K562 (cell line): ENCODE results near the gene WASF2. TPM values are rescaled to one million over a fixed set of nuclear protein-coding genes. Genes with fewer than 3 reads are reported as not detected.

Source experiments
- FIP1L1 ChIP-seq: fragments of 200-400 bp; formaldehyde crosslinking; IDR thresholded peaks from 2 replicates; pipeline ENCODE4 v1.6.1; 2018; ENCODE audit warnings: mild to moderate bottlenecking, low read depth, low read length; ENCODE audit not compliant: poor library complexity, severe bottlenecking
- MCM3 ChIP-seq: fragments of 450-650 bp; IDR thresholded peaks from 2 replicates; pipeline ENCODE4 v1.6.1; 2016
- MTA3 ChIP-seq: fragments of 450-650 bp; formaldehyde crosslinking; IDR thresholded peaks from 2 replicates; pipeline ENCODE4 v1.6.1; 2017; ENCODE audit warnings: mild to moderate bottlenecking, borderline replicate concordance
- NFIX ChIP-seq: fragments of 250-450 bp; sonication (Bioruptor Pico); IDR thresholded peaks from 2 replicates; pipeline ENCODE4 v1.4.0; 2020; ENCODE audit warnings: low read depth, mild to moderate bottlenecking, moderate library complexity
- PHF8 ChIP-seq: fragments of 200-600 bp; sonication (generic); IDR thresholded peaks from 2 replicates; pipeline ENCODE4 v1.6.1; 2012; ENCODE audit warnings: mixed run types, mild to moderate bottlenecking, inconsistent platforms, low read length, moderate library complexity, borderline replicate concordance
- PRPF4 ChIP-seq: fragments of 200-400 bp; formaldehyde crosslinking; IDR thresholded peaks from one replicate; pipeline ENCODE4 v1.6.1; 2017; ENCODE audit warnings: low read length, low read depth, mild to moderate bottlenecking; ENCODE audit not compliant: insufficient read depth, poor library complexity, severe bottlenecking
- RAD21 ChIP-seq, 2 experiments: fragments of 250-450 bp in 1 of 2; fragments of 450-650 bp in 1 of 2; sonication (Bioruptor Pico) in 1 of 2; formaldehyde crosslinking in 1 of 2; IDR thresholded peaks in 1 of 2; conservative IDR thresholded peaks in 1 of 2; 2 replicates each; pipeline versions ENCODE4 v1.4.0 to v1.8.0; 2020 to 2022; ENCODE audit warnings: mild to moderate bottlenecking in 2 of 2, moderate library complexity in 1 of 2
- SP1 ChIP-seq: sonication (generic); formaldehyde crosslinking; IDR thresholded peaks from 2 replicates; pipeline ENCODE4 v1.8.1; 2022; ENCODE audit warnings: mild to moderate bottlenecking, missing genetic modification reagents
- SP2 ChIP-seq: IDR thresholded peaks from 2 replicates; pipeline ENCODE4 v1.6.1; 2011; ENCODE audit warnings: mild to moderate bottlenecking, low read depth, low read length, moderate library complexity; ENCODE audit not compliant: poor library complexity, severe bottlenecking; ENCODE audit errors: extremely low read depth
- ZNF23 ChIP-seq: fragments of 250-450 bp; sonication (Bioruptor Pico); IDR thresholded peaks from 2 replicates; pipeline ENCODE4 v1.4.0; 2020; ENCODE audit warnings: mild to moderate bottlenecking
- ZNF263 ChIP-seq: sonication (generic); formaldehyde crosslinking; IDR thresholded peaks from 2 replicates; pipeline ENCODE4 v1.8.0; 2022; ENCODE audit warnings: mild to moderate bottlenecking, missing genetic modification reagents, borderline replicate concordance
- ZNF668 ChIP-seq: fragments of 250-450 bp; sonication (Bioruptor Pico); IDR thresholded peaks from 2 replicates; pipeline ENCODE4 v1.8.0; 2022; ENCODE audit warnings: mild to moderate bottlenecking, inconsistent platforms
- polyA plus RNA-seq, 8 experiments: library from polyadenylated mRNA; depleted of rRNA in 4 of 8; stranded (reverse) in 5 of 8; unstranded in 3 of 8; fragments of >200 nt; fragmentation: Nextera tagmentation in 2 of 8; fragmentation: Illumina TruSeq in 1 of 8; extraction: Ambion mirVana in 2 of 8; extraction: Trizol in 1 of 8; gene quantifications; 2 replicates each; pipeline versions ENCODE4 v1.2.1 to v1.2.3, GENCODE V29; 2011 to 2014; ENCODE audit warnings: inconsistent platforms in 1 of 8, missing spikeins in 1 of 8
- total RNA-seq, 7 experiments: library from RNA; depleted of rRNA in 6 of 7; stranded (reverse); fragments of >200 nt in 6 of 7; fragmentation: Illumina TruSeq in 2 of 7; extraction: Trizol in 2 of 7; gene quantifications; 2 replicates each; pipeline versions ENCODE4 v1.2.1 to v1.2.3, GENCODE V29; 2011 to 2021; ENCODE audit warnings: low replicate concordance in 1 of 7
- TF ChIP-seq, protein P1 (sequence below): fragments of 450-650 bp; IDR thresholded peaks from 2 replicates; pipeline ENCODE4 v1.6.1; 2017; ENCODE audit warnings: antibody characterized with exemption
- TF ChIP-seq, protein P2 (sequence below): fragments of 200-600 bp; sonication (generic); IDR thresholded peaks from one replicate; pipeline ENCODE4 v1.6.1; 2012; ENCODE audit warnings: mild to moderate bottlenecking, low read depth, low read length, inconsistent platforms

WASF2 gene
- total and polyA plus RNA-seq, 9 of the 15 experiments (the other 6 are each of a cell fraction or from before 2014, with no cell fraction given): 8.2 to 163 (median 31.2) TPM

DNA sequence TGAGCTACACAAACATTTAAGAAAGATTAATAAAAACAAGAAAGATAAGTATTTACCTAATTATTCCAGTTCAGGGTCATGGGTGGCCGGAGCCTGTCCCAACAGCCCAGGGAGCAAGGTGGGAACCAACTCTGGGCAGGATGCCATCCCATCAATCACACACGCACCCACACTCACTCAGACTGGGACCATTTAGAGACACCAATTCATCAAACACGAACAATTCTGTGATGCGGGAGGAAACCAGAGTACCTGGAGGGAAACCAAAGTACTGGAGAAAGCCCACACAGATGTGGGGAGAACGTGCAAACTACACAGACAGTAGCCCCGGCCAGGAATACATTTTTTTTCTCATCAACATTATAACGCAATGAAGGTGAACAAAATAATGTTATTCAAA is 16.2 kb downstream of the WASF2 start (continued):
- no peak for TF ChIP-seq FIP1L1
- TF ChIP-seq SP1: no peak
- no peak for TF ChIP-seq ZNF263 (CRISPR knock-in tag)
- no peak for TF ChIP-seq NFIX
- TF ChIP-seq PHF8: no peak
- TF ChIP-seq MCM3: no peak
- no peak for TF ChIP-seq SP2
- no peak for TF ChIP-seq ZNF668 (CRISPR knock-in tag)
- no peak for TF ChIP-seq MTA3
- TF ChIP-seq, protein P1, sequence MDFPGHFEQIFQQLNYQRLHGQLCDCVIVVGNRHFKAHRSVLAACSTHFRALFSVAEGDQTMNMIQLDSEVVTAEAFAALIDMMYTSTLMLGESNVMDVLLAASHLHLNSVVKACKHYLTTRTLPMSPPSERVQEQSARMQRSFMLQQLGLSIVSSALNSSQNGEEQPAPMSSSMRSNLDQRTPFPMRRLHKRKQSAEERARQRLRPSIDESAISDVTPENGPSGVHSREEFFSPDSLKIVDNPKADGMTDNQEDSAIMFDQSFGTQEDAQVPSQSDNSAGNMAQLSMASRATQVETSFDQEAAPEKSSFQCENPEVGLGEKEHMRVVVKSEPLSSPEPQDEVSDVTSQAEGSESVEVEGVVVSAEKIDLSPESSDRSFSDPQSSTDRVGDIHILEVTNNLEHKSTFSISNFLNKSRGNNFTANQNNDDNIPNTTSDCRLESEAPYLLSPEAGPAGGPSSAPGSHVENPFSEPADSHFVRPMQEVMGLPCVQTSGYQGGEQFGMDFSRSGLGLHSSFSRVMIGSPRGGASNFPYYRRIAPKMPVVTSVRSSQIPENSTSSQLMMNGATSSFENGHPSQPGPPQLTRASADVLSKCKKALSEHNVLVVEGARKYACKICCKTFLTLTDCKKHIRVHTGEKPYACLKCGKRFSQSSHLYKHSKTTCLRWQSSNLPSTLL: no peak
- TF ChIP-seq ZNF23 (CRISPR knock-in tag): no peak
- TF ChIP-seq PRPF4: no peak
- TF ChIP-seq RAD21 (CRISPR knock-in tag; conservative IDR thresholded peaks at IDR 0.05 in 1 of 2, IDR thresholded peaks at IDR 0.05 in 1 of 2): no peak
- TF ChIP-seq, protein P2, sequence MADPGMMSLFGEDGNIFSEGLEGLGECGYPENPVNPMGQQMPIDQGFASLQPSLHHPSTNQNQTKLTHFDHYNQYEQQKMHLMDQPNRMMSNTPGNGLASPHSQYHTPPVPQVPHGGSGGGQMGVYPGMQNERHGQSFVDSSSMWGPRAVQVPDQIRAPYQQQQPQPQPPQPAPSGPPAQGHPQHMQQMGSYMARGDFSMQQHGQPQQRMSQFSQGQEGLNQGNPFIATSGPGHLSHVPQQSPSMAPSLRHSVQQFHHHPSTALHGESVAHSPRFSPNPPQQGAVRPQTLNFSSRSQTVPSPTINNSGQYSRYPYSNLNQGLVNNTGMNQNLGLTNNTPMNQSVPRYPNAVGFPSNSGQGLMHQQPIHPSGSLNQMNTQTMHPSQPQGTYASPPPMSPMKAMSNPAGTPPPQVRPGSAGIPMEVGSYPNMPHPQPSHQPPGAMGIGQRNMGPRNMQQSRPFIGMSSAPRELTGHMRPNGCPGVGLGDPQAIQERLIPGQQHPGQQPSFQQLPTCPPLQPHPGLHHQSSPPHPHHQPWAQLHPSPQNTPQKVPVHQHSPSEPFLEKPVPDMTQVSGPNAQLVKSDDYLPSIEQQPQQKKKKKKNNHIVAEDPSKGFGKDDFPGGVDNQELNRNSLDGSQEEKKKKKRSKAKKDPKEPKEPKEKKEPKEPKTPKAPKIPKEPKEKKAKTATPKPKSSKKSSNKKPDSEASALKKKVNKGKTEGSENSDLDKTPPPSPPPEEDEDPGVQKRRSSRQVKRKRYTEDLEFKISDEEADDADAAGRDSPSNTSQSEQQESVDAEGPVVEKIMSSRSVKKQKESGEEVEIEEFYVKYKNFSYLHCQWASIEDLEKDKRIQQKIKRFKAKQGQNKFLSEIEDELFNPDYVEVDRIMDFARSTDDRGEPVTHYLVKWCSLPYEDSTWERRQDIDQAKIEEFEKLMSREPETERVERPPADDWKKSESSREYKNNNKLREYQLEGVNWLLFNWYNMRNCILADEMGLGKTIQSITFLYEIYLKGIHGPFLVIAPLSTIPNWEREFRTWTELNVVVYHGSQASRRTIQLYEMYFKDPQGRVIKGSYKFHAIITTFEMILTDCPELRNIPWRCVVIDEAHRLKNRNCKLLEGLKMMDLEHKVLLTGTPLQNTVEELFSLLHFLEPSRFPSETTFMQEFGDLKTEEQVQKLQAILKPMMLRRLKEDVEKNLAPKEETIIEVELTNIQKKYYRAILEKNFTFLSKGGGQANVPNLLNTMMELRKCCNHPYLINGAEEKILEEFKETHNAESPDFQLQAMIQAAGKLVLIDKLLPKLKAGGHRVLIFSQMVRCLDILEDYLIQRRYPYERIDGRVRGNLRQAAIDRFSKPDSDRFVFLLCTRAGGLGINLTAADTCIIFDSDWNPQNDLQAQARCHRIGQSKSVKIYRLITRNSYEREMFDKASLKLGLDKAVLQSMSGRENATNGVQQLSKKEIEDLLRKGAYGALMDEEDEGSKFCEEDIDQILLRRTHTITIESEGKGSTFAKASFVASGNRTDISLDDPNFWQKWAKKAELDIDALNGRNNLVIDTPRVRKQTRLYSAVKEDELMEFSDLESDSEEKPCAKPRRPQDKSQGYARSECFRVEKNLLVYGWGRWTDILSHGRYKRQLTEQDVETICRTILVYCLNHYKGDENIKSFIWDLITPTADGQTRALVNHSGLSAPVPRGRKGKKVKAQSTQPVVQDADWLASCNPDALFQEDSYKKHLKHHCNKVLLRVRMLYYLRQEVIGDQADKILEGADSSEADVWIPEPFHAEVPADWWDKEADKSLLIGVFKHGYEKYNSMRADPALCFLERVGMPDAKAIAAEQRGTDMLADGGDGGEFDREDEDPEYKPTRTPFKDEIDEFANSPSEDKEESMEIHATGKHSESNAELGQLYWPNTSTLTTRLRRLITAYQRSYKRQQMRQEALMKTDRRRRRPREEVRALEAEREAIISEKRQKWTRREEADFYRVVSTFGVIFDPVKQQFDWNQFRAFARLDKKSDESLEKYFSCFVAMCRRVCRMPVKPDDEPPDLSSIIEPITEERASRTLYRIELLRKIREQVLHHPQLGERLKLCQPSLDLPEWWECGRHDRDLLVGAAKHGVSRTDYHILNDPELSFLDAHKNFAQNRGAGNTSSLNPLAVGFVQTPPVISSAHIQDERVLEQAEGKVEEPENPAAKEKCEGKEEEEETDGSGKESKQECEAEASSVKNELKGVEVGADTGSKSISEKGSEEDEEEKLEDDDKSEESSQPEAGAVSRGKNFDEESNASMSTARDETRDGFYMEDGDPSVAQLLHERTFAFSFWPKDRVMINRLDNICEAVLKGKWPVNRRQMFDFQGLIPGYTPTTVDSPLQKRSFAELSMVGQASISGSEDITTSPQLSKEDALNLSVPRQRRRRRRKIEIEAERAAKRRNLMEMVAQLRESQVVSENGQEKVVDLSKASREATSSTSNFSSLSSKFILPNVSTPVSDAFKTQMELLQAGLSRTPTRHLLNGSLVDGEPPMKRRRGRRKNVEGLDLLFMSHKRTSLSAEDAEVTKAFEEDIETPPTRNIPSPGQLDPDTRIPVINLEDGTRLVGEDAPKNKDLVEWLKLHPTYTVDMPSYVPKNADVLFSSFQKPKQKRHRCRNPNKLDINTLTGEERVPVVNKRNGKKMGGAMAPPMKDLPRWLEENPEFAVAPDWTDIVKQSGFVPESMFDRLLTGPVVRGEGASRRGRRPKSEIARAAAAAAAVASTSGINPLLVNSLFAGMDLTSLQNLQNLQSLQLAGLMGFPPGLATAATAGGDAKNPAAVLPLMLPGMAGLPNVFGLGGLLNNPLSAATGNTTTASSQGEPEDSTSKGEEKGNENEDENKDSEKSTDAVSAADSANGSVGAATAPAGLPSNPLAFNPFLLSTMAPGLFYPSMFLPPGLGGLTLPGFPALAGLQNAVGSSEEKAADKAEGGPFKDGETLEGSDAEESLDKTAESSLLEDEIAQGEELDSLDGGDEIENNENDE: no peak
